CD8-positive, alpha-beta memory T cell (primary cell): Measurements from ENCODE around the gene STX16. TPM values are rescaled to one million over a fixed set of nuclear protein-coding genes. Genes with fewer than 3 reads are reported as not detected.

ENCODE experiments used
- CTCF ChIA-PET: fragments of 350-600 bp; sonication (Branson Sonifier 250); formaldehyde crosslinking; loops from one replicate; lab custom pipeline; 2021; ENCODE audit warnings: antibody characterized with exemption; lab: Charles Lee
- POLR2A ChIA-PET: fragments of 350-600 bp; sonication (Branson Sonifier 250); formaldehyde crosslinking; loops from one replicate; lab custom pipeline; 2021; ENCODE audit warnings: antibody characterized with exemption; lab: Charles Lee
- DNase-seq, 5 donors: peaks; one replicate each; pipeline versions ENCODE4 v3.0.0 to v3.0.0-alpha.2; 2020 to 2022; ENCODE audit warnings: mixed read lengths in 1 of 5
- H3K27ac ChIP-seq: one replicate; pipeline ENCODE4 v1.7.0; 2013; ENCODE audit warnings: low read depth, mild to moderate bottlenecking, low read length, moderate library complexity
- H3K27me3 ChIP-seq: 2 replicates; pipeline ENCODE4 v1.7.0; 2013; ENCODE audit warnings: low read length, mild to moderate bottlenecking; ENCODE audit not compliant: insufficient read depth, poor library complexity, severe bottlenecking
- H3K36me3 ChIP-seq: 2 replicates; pipeline ENCODE4 v1.7.0; 2013; ENCODE audit warnings: mild to moderate bottlenecking, low read length, moderate library complexity; ENCODE audit not compliant: insufficient read depth
- H3K4me1 ChIP-seq: 2 replicates; pipeline ENCODE4 v1.7.0; 2013; ENCODE audit warnings: mild to moderate bottlenecking, low read length, moderate library complexity; ENCODE audit not compliant: insufficient read depth
- H3K4me3 ChIP-seq: 2 replicates; pipeline ENCODE4 v1.7.0; 2013; ENCODE audit warnings: mild to moderate bottlenecking, low read length
- H3K9me3 ChIP-seq: 2 replicates; pipeline ENCODE4 v1.7.0; 2013; ENCODE audit warnings: mild to moderate bottlenecking, low read length
- H3K27ac Mint-ChIP-seq, 8 donors: one replicate each; pipeline ENCODE4 v1.8.0; 2020 to 2021; ENCODE audit warnings: mixed read lengths in 8 of 8, mild to moderate bottlenecking in 6 of 8, inconsistent platforms in 3 of 8, moderate library complexity in 3 of 8
- H3K27me3 Mint-ChIP-seq, 2 donors: one replicate each; pipeline ENCODE4 v1.8.0; 2020 to 2021; ENCODE audit warnings: mixed read lengths in 2 of 2, mild to moderate bottlenecking in 1 of 2, moderate library complexity in 1 of 2
- H3K36me3 Mint-ChIP-seq, 3 donors: one replicate each; pipeline ENCODE4 v1.8.0; 2020 to 2021; ENCODE audit warnings: mixed read lengths in 3 of 3, inconsistent platforms in 1 of 3, mild to moderate bottlenecking in 1 of 3
- H3K4me1 Mint-ChIP-seq, 3 donors: one replicate each; pipeline ENCODE4 v1.8.0; 2020 to 2021; ENCODE audit warnings: mixed read lengths in 3 of 3, inconsistent platforms in 1 of 3, mild to moderate bottlenecking in 1 of 3
- H3K4me3 Mint-ChIP-seq, 7 donors: one replicate each; pipeline ENCODE4 v1.8.0; 2020 to 2021; ENCODE audit warnings: mixed read lengths in 7 of 7, mild to moderate bottlenecking in 6 of 7, moderate library complexity in 4 of 7, inconsistent platforms in 2 of 7
- H3K9me3 Mint-ChIP-seq, 5 donors: one replicate each; pipeline ENCODE4 v1.8.0; 2020 to 2022; ENCODE audit warnings: mixed read lengths in 5 of 5, mild to moderate bottlenecking in 3 of 5, moderate library complexity in 2 of 5, inconsistent platforms in 1 of 5
- polyA plus RNA-seq: library from polyadenylated mRNA; unstranded; fragments of 300-500 nt; fragmentation: Illumina TruSeq; gene quantifications from one replicate; pipeline ENCODE4 v1.2.3, GENCODE V29; 2021
- total RNA-seq, 2 experiments: library from RNA; stranded (reverse); gene quantifications; one replicate each; pipeline ENCODE4 v1.2.3, GENCODE V29; 2021

Gene STX16
- total and polyA plus RNA-seq, 3 experiments from 2014 or later = 24.9 to 72.8 (median 69.2) TPM

GRCh38 chr20:58697201-58697866, 46.3 kb downstream of the STX16 start:
- no peaks in the 10 kb centered on the region for H3K9me3 ChIP-seq
- DNase-seq = no peak
- POLR2A ChIA-PET = no interaction called here
- CTCF ChIA-PET = no interaction called here
- Mint-ChIP-seq H3K4me1 (peaks cover 0 to 7% (median 4%) of the 10 kb centered on the region in 3 donors), H3K36me3 (peaks cover 5 to 26% (median 8%) of the 10 kb centered on the region in 3 donors), H3K9me3 (no peaks in the 10 kb centered on the region), H3K27me3 (no peaks in the 10 kb centered on the region), H3K27ac (peak overlapping the region in 1 of 8 donors; percentile 20), H3K4me3 (no peak overlapping the region)
- H3K4me3 ChIP-seq = no peak overlapping the region
- H3K36me3 ChIP-seq = peaks cover 12% of the 10 kb centered on the region
- H3K4me1 ChIP-seq = peaks cover 8% of the 10 kb centered on the region
- no peaks in the 10 kb centered on the region for H3K27me3 ChIP-seq
- H3K27ac ChIP-seq = no peak overlapping the region

- Histone ChIP-seq H3K27ac (no peak overlapping the region), H3K4me1 (peaks cover 8% of the 10 kb centered on the region), H3K9me3 (no peaks in the 10 kb centered on the region), H3K4me3 (no peak overlapping the region), H3K27me3 (no peaks in the 10 kb centered on the region), H3K36me3 (peaks cover 12% of the 10 kb centered on the region)
- H3K4me1 Mint-ChIP-seq = peaks cover 0 to 7% (median 4%) of the 10 kb centered on the region in 3 donors
- ChIA-PET CTCF (no interaction called here), POLR2A (no interaction called here)
- no peak for DNase-seq
- peak overlapping the region in 1 of 7 donors; percentile 6 for H3K4me3 Mint-ChIP-seq
- H3K27me3 Mint-ChIP-seq = no peaks in the 10 kb centered on the region
- H3K36me3 Mint-ChIP-seq = peaks cover 8 to 34% (median 12%) of the 10 kb centered on the region in 3 donors
- peak overlapping the region in 3 of 8 donors; percentile 20 to 66 (median 27) for H3K27ac Mint-ChIP-seq
- no peaks in the 10 kb centered on the region for H3K9me3 Mint-ChIP-seq
Measured at GRCh38 chr20:58697867-58698703, 47.0 kb downstream of the STX16 start.

- ChIA-PET CTCF (no interaction called here), POLR2A (no interaction called here)
- Histone ChIP-seq H3K9me3 (no peaks in the 10 kb centered on the region), H3K36me3 (peaks cover 12% of the 10 kb centered on the region), H3K4me1 (no peaks in the 10 kb centered on the region), H3K4me3 (no peak overlapping the region), H3K27me3 (no peaks in the 10 kb centered on the region), H3K27ac (no peak overlapping the region)
- Mint-ChIP-seq H3K27ac (no peak overlapping the region), H3K36me3 (peaks cover 12 to 43% (median 15%) of the 10 kb centered on the region in 3 donors), H3K9me3 (no peaks in the 10 kb centered on the region), H3K4me3 (no peak overlapping the region), H3K4me1 (peaks cover 0 to 4% (median 2%) of the 10 kb centered on the region in 3 donors), H3K27me3 (no peaks in the 10 kb centered on the region)
- no peak for DNase-seq
Measured at GRCh38 chr20:58698741-58699622, 47.9 kb downstream of the STX16 start.

- ChIA-PET CTCF (no interaction called here), POLR2A (no interaction called here)
- H3K36me3 ChIP-seq = peaks cover 12% of the 10 kb centered on the region
- no peak overlapping the region for H3K4me3 Mint-ChIP-seq
- H3K27ac Mint-ChIP-seq = peak overlapping the region in 1 of 8 donors; percentile 82
- no peaks in the 10 kb centered on the region for H3K4me1 ChIP-seq
- H3K27ac ChIP-seq = no peak overlapping the region
- no peaks in the 10 kb centered on the region for H3K9me3 ChIP-seq
- peaks cover 13 to 48% (median 15%) of the 10 kb centered on the region in 3 donors for H3K36me3 Mint-ChIP-seq
- peaks cover 0 to 4% (median 0%) of the 10 kb centered on the region in 3 donors for H3K4me1 Mint-ChIP-seq
- no peaks in the 10 kb centered on the region for H3K9me3 Mint-ChIP-seq
- no peak overlapping the region for H3K4me3 ChIP-seq
- no peak for DNase-seq
- no peaks in the 10 kb centered on the region for H3K27me3 ChIP-seq
- H3K27me3 Mint-ChIP-seq = no peaks in the 10 kb centered on the region
Measured at GRCh38 chr20:58699623-58700107, 48.6 kb downstream of the STX16 start.

GRCh38 chr20:58700121-58700821, 49.2 kb downstream of the STX16 start:
- Mint-ChIP-seq H3K36me3 (peaks cover 15 to 54% (median 15%) of the 10 kb centered on the region in 3 donors), H3K27me3 (no peaks in the 10 kb centered on the region), H3K4me3 (no peak overlapping the region), H3K27ac (peak overlapping the region in 1 of 8 donors; percentile 82), H3K9me3 (no peaks in the 10 kb centered on the region), H3K4me1 (peaks cover 0 to 4% (median 0%) of the 10 kb centered on the region in 3 donors)
- POLR2A ChIA-PET = no interaction called here
- no peaks in the 10 kb centered on the region for H3K9me3 ChIP-seq
- no peak overlapping the region for H3K27ac ChIP-seq
- H3K36me3 ChIP-seq = peaks cover 9% of the 10 kb centered on the region
- CTCF ChIA-PET = no interaction called here
- no peaks in the 10 kb centered on the region for H3K4me1 ChIP-seq
- no peak overlapping the region for H3K4me3 ChIP-seq
- DNase-seq = no peak
- H3K27me3 ChIP-seq = no peaks in the 10 kb centered on the region

GRCh38 chr20:58700823-58701222, 49.7 kb downstream of the STX16 start:
- DNase-seq = no peak
- Mint-ChIP-seq H3K4me1 (peaks cover 0 to 4% (median 0%) of the 10 kb centered on the region in 3 donors), H3K27ac (peak overlapping the region in 1 of 8 donors; percentile 74), H3K36me3 (peaks cover 15 to 59% (median 15%) of the 10 kb centered on the region in 3 donors), H3K4me3 (no peak overlapping the region), H3K9me3 (no peaks in the 10 kb centered on the region), H3K27me3 (no peaks in the 10 kb centered on the region)
- no peak overlapping the region for H3K27ac ChIP-seq
- ChIA-PET POLR2A (no interaction called here), CTCF (no interaction called here)
- H3K27me3 ChIP-seq = no peaks in the 10 kb centered on the region
- H3K9me3 ChIP-seq = no peaks in the 10 kb centered on the region
- no peak overlapping the region for H3K4me3 ChIP-seq
- H3K4me1 ChIP-seq = no peaks in the 10 kb centered on the region
- H3K36me3 ChIP-seq = peaks cover 5% of the 10 kb centered on the region

- Histone ChIP-seq H3K4me3 (no peak overlapping the region), H3K27ac (no peak overlapping the region), H3K9me3 (no peaks in the 10 kb centered on the region), H3K4me1 (no peaks in the 10 kb centered on the region), H3K36me3 (peaks cover 5% of the 10 kb centered on the region), H3K27me3 (no peaks in the 10 kb centered on the region)
- H3K9me3 Mint-ChIP-seq = no peaks in the 10 kb centered on the region
- peaks cover 0 to 4% (median 0%) of the 10 kb centered on the region in 3 donors for H3K4me1 Mint-ChIP-seq
- POLR2A ChIA-PET = no interaction called here
- H3K4me3 Mint-ChIP-seq = no peak overlapping the region
- CTCF ChIA-PET = no interaction called here
- peak overlapping the region in 1 of 8 donors; percentile 44 for H3K27ac Mint-ChIP-seq
- DNase-seq = no peak
- H3K27me3 Mint-ChIP-seq = no peaks in the 10 kb centered on the region
- H3K36me3 Mint-ChIP-seq = peaks cover 16 to 62% (median 20%) of the 10 kb centered on the region in 3 donors
Measured at GRCh38 chr20:58701431-58702160, 50.5 kb downstream of the STX16 start.
